IMR-90 (cell line): Measurements from ENCODE around the gene C9orf78. TPM values are rescaled to one million over a fixed set of nuclear protein-coding genes. Genes with fewer than 3 reads are reported as not detected.

Experiments used
- ATAC-seq: fragments of 200-7000 bp; cut with Tn5 transposase; 2 replicates; pipeline ENCODE4 v1.9.1; 2020; ENCODE audit warnings: low read depth, mild to moderate bottlenecking, moderate library complexity
- BruUV-seq: library from RNA; stranded (reverse); fragments of 400-500 nt; replicated peaks from 2 replicates; lab custom pipeline; 2021; lab: Mats Ljungman, UMichigan
- CTCF ChIA-PET: fragments of 300-600 bp; formaldehyde crosslinking; extraction: SDS; loops from one replicate; lab custom pipeline; 2021; ENCODE audit warnings: antibody characterized with exemption; lab: Yijun Ruan, JAX
- POLR2A ChIA-PET: fragments of 300-600 bp; sonication (Branson Sonifier 250); formaldehyde crosslinking; loops from one replicate; lab custom pipeline; 2022; ENCODE audit warnings: antibody characterized with exemption; ENCODE audit not compliant: unreplicated experiment; lab: Charles Lee
- DNase-seq: peaks from one replicate; pipeline ENCODE4 v3.0.0; 2013
- H2AFZ ChIP-seq: replicated peaks from 2 replicates; pipeline ENCODE3; 2013; ENCODE audit warnings: low read length, mild to moderate bottlenecking; ENCODE audit not compliant: poor library complexity
- H2AK5ac ChIP-seq: 2 replicates; pipeline ENCODE4 v1.6.1; 2013; ENCODE audit warnings: low read depth, low read length, inconsistent platforms
- H2AK9ac ChIP-seq: replicated peaks from 2 replicates; pipeline ENCODE3; 2013; ENCODE audit warnings: mild to moderate bottlenecking, low read depth, low read length, moderate library complexity; ENCODE audit not compliant: poor library complexity
- H2BK120ac ChIP-seq: 2 replicates; pipeline ENCODE4 v1.6.1; 2013; ENCODE audit warnings: low read depth, low read length, inconsistent platforms
- H2BK15ac ChIP-seq: 3 replicates; pipeline ENCODE4 v1.6.1; 2013; ENCODE audit warnings: low read depth, low read length, inconsistent platforms
- H2BK20ac ChIP-seq: 2 replicates; pipeline ENCODE4 v1.6.1; 2013; ENCODE audit warnings: low read depth, mild to moderate bottlenecking, inconsistent platforms, low read length, moderate library complexity
- H2BK5ac ChIP-seq: 2 replicates; pipeline ENCODE4 v1.6.1; 2013; ENCODE audit warnings: mild to moderate bottlenecking, low read depth, low read length, inconsistent platforms; ENCODE audit not compliant: poor library complexity, severe bottlenecking
- H3K14ac ChIP-seq: replicated peaks from 2 replicates; pipeline ENCODE4 v1.6.1; 2013; ENCODE audit warnings: low read depth, low read length, inconsistent platforms
- H3K18ac ChIP-seq: 2 replicates; pipeline ENCODE4 v1.6.1; 2013; ENCODE audit warnings: low read depth, low read length, control low read depth
- H3K23ac ChIP-seq: 2 replicates; pipeline ENCODE4 v1.6.1; 2013; ENCODE audit warnings: low read depth, low read length, inconsistent platforms
- H3K27ac ChIP-seq: 2 replicates; pipeline ENCODE4 v1.5.1; 2013; ENCODE audit warnings: mild to moderate bottlenecking, control low read depth, low read length; ENCODE audit not compliant: insufficient read depth
- H3K27me3 ChIP-seq: 2 replicates; pipeline ENCODE4 v1.6.1; 2013; ENCODE audit warnings: low read length; ENCODE audit not compliant: control insufficient read depth, insufficient read depth
- H3K36me3 ChIP-seq: 2 replicates; pipeline ENCODE4 v1.6.1; 2013; ENCODE audit warnings: low read length, mixed read lengths; ENCODE audit not compliant: control insufficient read depth, insufficient read depth
- H3K4ac ChIP-seq: 2 replicates; pipeline ENCODE4 v1.6.1; 2013; ENCODE audit warnings: low read depth, low read length, inconsistent platforms
- H3K4me1 ChIP-seq: 2 replicates; pipeline ENCODE4 v1.6.1; 2013; ENCODE audit warnings: low read length, mixed read lengths; ENCODE audit not compliant: control insufficient read depth, insufficient read depth
- H3K4me2 ChIP-seq: 2 replicates; pipeline ENCODE4 v1.6.1; 2013; ENCODE audit warnings: low read depth, mild to moderate bottlenecking, control low read depth, low read length, moderate library complexity
- H3K4me3 ChIP-seq: 2 replicates; pipeline ENCODE4 v1.5.1; 2013; ENCODE audit warnings: low read depth, mild to moderate bottlenecking, control low read depth, low read length, moderate library complexity; ENCODE audit not compliant: insufficient read depth
- H3K56ac ChIP-seq: 2 replicates; pipeline ENCODE4 v1.6.1; 2013; ENCODE audit warnings: low read length, inconsistent platforms; ENCODE audit not compliant: insufficient read depth; ENCODE audit errors: extremely low read depth
- H3K79me1 ChIP-seq, 2 experiments: 2 replicates each; pipeline ENCODE4 v1.6.1; 2013; ENCODE audit warnings: low read length in 2 of 2, inconsistent platforms in 1 of 2, low read depth in 1 of 2
- H3K9ac ChIP-seq: 2 replicates; pipeline ENCODE4 v1.6.1; 2013; ENCODE audit warnings: low read depth, low read length, control low read depth
- H3K9me1 ChIP-seq: 2 replicates; pipeline ENCODE4 v1.6.1; 2013; ENCODE audit warnings: low read length, inconsistent platforms; ENCODE audit not compliant: insufficient read depth
- H3K9me3 ChIP-seq: 2 replicates; pipeline ENCODE4 v1.6.1; 2013; ENCODE audit warnings: low read length; ENCODE audit not compliant: control insufficient read depth, insufficient read depth
- H4K20me1 ChIP-seq: 2 replicates; pipeline ENCODE4 v1.6.1; 2013; ENCODE audit warnings: low read length, inconsistent platforms; ENCODE audit not compliant: insufficient read depth
- H4K5ac ChIP-seq: 2 replicates; pipeline ENCODE4 v1.6.1; 2013; ENCODE audit warnings: mild to moderate bottlenecking, low read depth, low read length, control low read depth
- H4K8ac ChIP-seq, 2 experiments: 2 replicates each; pipeline ENCODE4 v1.6.1; 2013; ENCODE audit warnings: low read depth in 2 of 2, low read length in 2 of 2, control low read depth in 1 of 2, inconsistent platforms in 1 of 2
- H4K91ac ChIP-seq: 2 replicates; pipeline ENCODE4 v1.6.1; 2013; ENCODE audit warnings: low read depth, low read length, inconsistent platforms; ENCODE audit not compliant: insufficient read depth
- CEBPB ChIP-seq: IDR thresholded peaks from 2 replicates; pipeline ENCODE4 v1.6.1; 2012; ENCODE audit warnings: low read depth, low read length, improper control_type of control experiment
- FOS ChIP-seq: fragments of 150-350 bp; IDR thresholded peaks from 2 replicates; pipeline ENCODE4 v1.6.1; 2016; ENCODE audit warnings: low read depth, low read length
- NFE2L2 ChIP-seq: fragments of 150-350 bp; IDR thresholded peaks from 2 replicates; pipeline ENCODE4 v1.6.1; 2016; ENCODE audit warnings: low read depth, mild to moderate bottlenecking, low read length
- RCOR1 ChIP-seq: IDR thresholded peaks from 2 replicates; pipeline ENCODE4 v1.6.1; 2012; ENCODE audit warnings: mild to moderate bottlenecking, low read length, improper control_type of control experiment; ENCODE audit not compliant: insufficient replicate concordance
- RFX5 ChIP-seq: IDR thresholded peaks from 2 replicates; pipeline ENCODE4 v1.8.0; 2012; ENCODE audit warnings: low read depth, mild to moderate bottlenecking, low read length, moderate library complexity
- WGBS, 2 experiments: methylation state at CpG; one replicate each; pipeline versions ENCODE4 v1.1.5 to v1.1.7; 2013; ENCODE audit warnings: missing lambda C conversion rate in 2 of 2; ENCODE audit not compliant: insufficient read length in 1 of 2; ENCODE audit errors: extremely low coverage in 2 of 2; 5-methylcytosine and 5-hydroxymethylcytosine counted together
- dilution Hi-C: fragments of 300-500 bp; cut with HindIII; formaldehyde crosslinking; loops from one replicate; pipeline ENCODE4 v1.14.3; 2018; ENCODE audit warnings: low sequenced_read_pairs; ENCODE audit not compliant: unreplicated experiment
- in situ Hi-C: fragments of 300-500 bp; cut with MboI; formaldehyde crosslinking; loops from 3 replicates; pipeline ENCODE4 v1.14.3; 2019; ENCODE audit warnings: low sequenced_read_pairs, inconsistent platforms, mixed read lengths
- intact Hi-C: fragments of 100-400 bp; cut with micrococcal nuclease; formaldehyde crosslinking; loops from 2 replicates; pipeline ENCODE4 v1.10.0; 2022
- polyA plus RNA-seq, 3 experiments: library from polyadenylated mRNA; depleted of rRNA; stranded (reverse); fragments of >200 nt; gene quantifications; 2 replicates each; pipeline ENCODE4 v1.2.3, GENCODE V29; 2012; ENCODE audit warnings: low replicate concordance in 1 of 3
- total RNA-seq: library from RNA; depleted of rRNA; stranded (reverse); fragments of >200 nt; gene quantifications from 2 replicates; pipeline ENCODE4 v1.2.3, GENCODE V29; 2012

C9orf78 gene
- total and polyA plus RNA-seq, 2 of the 4 experiments (the other 2 are of a cell fraction) = 29.8 to 46.0 TPM

- H3K36me3 ChIP-seq = peaks cover 34% of the 10 kb centered on the region
- H2AFZ ChIP-seq = peak overlapping the region; percentile 89
- ChIA-PET CTCF (no interaction called here), POLR2A (no interaction called here)
- H3K4me1 ChIP-seq = peaks cover 2% of the 10 kb centered on the region; the same call in 1 of the 2 replicates
- H3K4me2 ChIP-seq = peak overlapping the region; percentile 95
- H3K14ac ChIP-seq = peak overlapping the region; percentile 85
- peak overlapping the region; percentile 37; the same call in 1 of the 2 replicates for H4K5ac ChIP-seq
- no peak for TF ChIP-seq NFE2L2
- TF ChIP-seq FOS = no peak
- TF ChIP-seq RFX5 = no peak
- no peak for TF ChIP-seq RCOR1
- TF ChIP-seq CEBPB = peak; percentile 71
- no peak overlapping the region for H2BK120ac ChIP-seq
- in situ Hi-C loops (no loop called here), intact Hi-C loops (no loop called here), dilution Hi-C loops (no loop called here)
- H3K79me1 ChIP-seq = peaks cover 18 to 39% of the 10 kb centered on the region in 2 experiments
- H3K4ac ChIP-seq = peak overlapping the region; percentile 98
- H4K20me1 ChIP-seq = peaks cover 15% of the 10 kb centered on the region; the same call in 1 of the 2 replicates
- peak overlapping the region; percentile 89 for H2AK9ac ChIP-seq
- H2BK15ac ChIP-seq = no peak overlapping the region
- peaks cover 6% of the 10 kb centered on the region; the same call in 1 of the 2 replicates for H3K9me1 ChIP-seq
- H3K27me3 ChIP-seq = no peaks in the 10 kb centered on the region
- H2AK5ac ChIP-seq = peak overlapping the region; percentile 74
- H3K23ac ChIP-seq = peak overlapping the region; percentile 98
- DNase-seq (peak; percentile 27), ATAC-seq (peak; percentile 53)
- H3K56ac ChIP-seq = peak overlapping the region; percentile 67
- WGBS, 2 experiments = 24% methylated on average over 16 of the region's 26 CpGs; no CpG with 5 or more reads in 1 of the 2 experiments
- H3K4me3 ChIP-seq = peak overlapping the region; percentile 85
- H2BK5ac ChIP-seq = peak overlapping the region; percentile 48
- H4K91ac ChIP-seq = peak overlapping the region; percentile 76
- H4K8ac ChIP-seq = peak overlapping the region; percentile 17 to 85; a peak in 3 of 4 replicates
- no TSS peak for BruUV-seq
- peak overlapping the region; percentile 67 for H3K27ac ChIP-seq
- H2BK20ac ChIP-seq = no peak overlapping the region; the same call in 1 of the 2 replicates
- H3K9me3 ChIP-seq = no peaks in the 10 kb centered on the region
- H3K9ac ChIP-seq = peak overlapping the region; percentile 84
- H3K18ac ChIP-seq = no peak overlapping the region
Measured at GRCh38 chr9:129822898-129823541, 12.1 kb downstream of the C9orf78 start.
